ENCODE measurements around the gene CBX4.

DNA sequence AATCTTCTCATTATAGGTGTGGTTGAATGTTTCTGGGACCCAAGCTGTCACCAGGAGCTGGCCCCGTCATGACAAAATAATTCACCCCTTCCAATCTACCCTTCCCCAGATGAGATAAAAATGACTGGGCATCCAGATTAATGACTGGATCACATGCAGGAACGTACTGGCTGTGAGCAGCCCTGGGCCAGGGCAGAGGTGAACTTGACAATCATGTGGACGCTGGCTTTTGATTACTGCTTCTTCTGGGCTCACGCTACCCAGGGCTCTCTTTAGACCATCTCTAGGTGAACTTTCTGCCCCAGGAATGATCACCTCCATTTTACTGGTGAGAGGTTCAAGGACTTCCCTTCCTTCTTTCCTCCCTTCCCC lies 18.3 kb downstream of the CBX4 start:
- TF ChIP-seq ZFP37 (tag by site-specific recombination; IDR thresholded peaks at IDR 0.05) = no peak
- TF ChIP-seq ZNF76 (tag by site-specific recombination; IDR thresholded peaks at IDR 0.05; ENCODE audit: borderline replicate concordance, low read depth) = no peak
- TF ChIP-seq, protein P1, sequence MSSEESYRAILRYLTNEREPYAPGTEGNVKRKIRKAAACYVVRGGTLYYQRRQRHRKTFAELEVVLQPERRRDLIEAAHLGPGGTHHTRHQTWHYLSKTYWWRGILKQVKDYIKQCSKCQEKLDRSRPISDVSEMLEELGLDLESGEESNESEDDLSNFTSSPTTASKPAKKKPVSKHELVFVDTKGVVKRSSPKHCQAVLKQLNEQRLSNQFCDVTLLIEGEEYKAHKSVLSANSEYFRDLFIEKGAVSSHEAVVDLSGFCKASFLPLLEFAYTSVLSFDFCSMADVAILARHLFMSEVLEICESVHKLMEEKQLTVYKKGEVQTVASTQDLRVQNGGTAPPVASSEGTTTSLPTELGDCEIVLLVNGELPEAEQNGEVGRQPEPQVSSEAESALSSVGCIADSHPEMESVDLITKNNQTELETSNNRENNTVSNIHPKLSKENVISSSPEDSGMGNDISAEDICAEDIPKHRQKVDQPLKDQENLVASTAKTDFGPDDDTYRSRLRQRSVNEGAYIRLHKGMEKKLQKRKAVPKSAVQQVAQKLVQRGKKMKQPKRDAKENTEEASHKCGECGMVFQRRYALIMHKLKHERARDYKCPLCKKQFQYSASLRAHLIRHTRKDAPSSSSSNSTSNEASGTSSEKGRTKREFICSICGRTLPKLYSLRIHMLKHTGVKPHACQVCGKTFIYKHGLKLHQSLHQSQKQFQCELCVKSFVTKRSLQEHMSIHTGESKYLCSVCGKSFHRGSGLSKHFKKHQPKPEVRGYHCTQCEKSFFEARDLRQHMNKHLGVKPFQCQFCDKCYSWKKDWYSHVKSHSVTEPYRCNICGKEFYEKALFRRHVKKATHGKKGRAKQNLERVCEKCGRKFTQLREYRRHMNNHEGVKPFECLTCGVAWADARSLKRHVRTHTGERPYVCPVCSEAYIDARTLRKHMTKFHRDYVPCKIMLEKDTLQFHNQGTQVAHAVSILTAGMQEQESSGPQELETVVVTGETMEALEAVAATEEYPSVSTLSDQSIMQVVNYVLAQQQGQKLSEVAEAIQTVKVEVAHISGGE (tag by site-specific recombination; conservative IDR thresholded peaks at IDR 0.05; ENCODE audit: low read depth) = no peak
